ENCODE data around the gene CEP164. TPM values are rescaled to one million over a fixed set of nuclear protein-coding genes. Genes with fewer than 3 reads are reported as not detected.

Gene CEP164
- total and polyA plus RNA-seq, 2 of the 4 experiments (the other 2 are of a cell fraction) = 23.3 to 26.9 TPM

GRCh38 chr11:117408356-117408755, 80.7 kb downstream of the CEP164 start:
- peaks cover 3% of the 10 kb centered on the region; the same call in 1 of the 2 replicates for H3K9me1 ChIP-seq (ENCODE audit: insufficient read depth, low read length)
- POLR2A ChIA-PET (ENCODE audit: unreplicated experiment) = no interaction called here
- ATAC-seq (ENCODE audit: low read depth) = no peak

More at GRCh38 chr11:117408356-117408755, 80.7 kb downstream of the CEP164 start:
- dilution Hi-C loops (cut with HindIII; ENCODE audit: low sequenced_read_pairs, unreplicated experiment) = no loop called here
- no peak overlapping the region for H3K14ac ChIP-seq (replicated peaks; ENCODE audit: low read depth, low read length)
- no peak overlapping the region for H2AK5ac ChIP-seq (ENCODE audit: low read depth, low read length)
- 100% methylated on average over 1 of the region's 3 CpGs; no CpG with 5 or more reads in 1 of the 2 experiments for WGBS, 2 experiments (ENCODE audit: extremely low coverage in 2 of 2, insufficient read length in 1 of 2)
- no peak overlapping the region for H3K4ac ChIP-seq (ENCODE audit: low read depth, low read length)
- H4K20me1 ChIP-seq (ENCODE audit: insufficient read depth, low read length) = no peaks in the 10 kb centered on the region; the same call in 1 of the 2 replicates
- H3K4me1 ChIP-seq (ENCODE audit: control insufficient read depth, insufficient read depth, low read length) = no peaks in the 10 kb centered on the region
- H2BK5ac ChIP-seq (ENCODE audit: low read depth, low read length, poor library complexity, severe bottlenecking) = no peak overlapping the region
- no peak overlapping the region for H4K5ac ChIP-seq (ENCODE audit: low read depth, low read length)
- no peaks in the 10 kb centered on the region for H3K27me3 ChIP-seq (ENCODE audit: control insufficient read depth, insufficient read depth, low read length)
- H3K79me1 ChIP-seq (ENCODE audit: low read depth in 1 of 2, low read length in 2 of 2) = no peaks in the 10 kb centered on the region
- H3K4me3 ChIP-seq (ENCODE audit: insufficient read depth, low read depth, low read length) = no peak overlapping the region
- H2AFZ ChIP-seq (replicated peaks; ENCODE audit: low read length, poor library complexity) = no peak overlapping the region
- no TSS peak for BruUV-seq (replicated peaks)
- H3K9me3 ChIP-seq (ENCODE audit: control insufficient read depth, insufficient read depth, low read length) = no peaks in the 10 kb centered on the region
- CTCF ChIA-PET = no interaction called here
- H2AK9ac ChIP-seq (replicated peaks; ENCODE audit: low read depth, low read length, poor library complexity) = no peak overlapping the region
- no peak overlapping the region for H4K8ac ChIP-seq (ENCODE audit: low read depth in 2 of 2, low read length in 2 of 2)
- no peak overlapping the region for H3K18ac ChIP-seq (ENCODE audit: low read depth, low read length)
- no peak overlapping the region for H2BK120ac ChIP-seq (ENCODE audit: low read depth, low read length)
- no peak overlapping the region for H3K4me2 ChIP-seq (ENCODE audit: low read depth, low read length)
- H2BK20ac ChIP-seq (ENCODE audit: low read depth, low read length) = no peak overlapping the region
- H4K91ac ChIP-seq (ENCODE audit: insufficient read depth, low read depth, low read length) = no peak overlapping the region
- H3K9ac ChIP-seq (ENCODE audit: low read depth, low read length) = no peak overlapping the region
- no peak for DNase-seq
- H3K23ac ChIP-seq (ENCODE audit: low read depth, low read length) = no peak overlapping the region
- intact Hi-C loops (cut with micrococcal nuclease) = no loop called here
- H3K36me3 ChIP-seq (ENCODE audit: control insufficient read depth, insufficient read depth, low read length) = peaks cover 36% of the 10 kb centered on the region
- TF ChIP-seq POLR2A (IDR thresholded peaks at IDR 0.05; ENCODE audit: low read depth, low read length) = no peak
- TF ChIP-seq MAFK (IDR thresholded peaks at IDR 0.05; ENCODE audit: low read depth, low read length) = no peak
- TF ChIP-seq MXI1 (IDR thresholded peaks at IDR 0.05; ENCODE audit: borderline replicate concordance, low read depth, low read length) = no peak
- TF ChIP-seq CTCF (conservative IDR thresholded peaks at IDR 0.05; ENCODE audit: low read depth, low read length) = no peak
- TF ChIP-seq FOS (IDR thresholded peaks at IDR 0.05; ENCODE audit: low read depth, low read length) = no peak
- TF ChIP-seq RCOR1 (IDR thresholded peaks at IDR 0.05; ENCODE audit: insufficient replicate concordance, low read length) = no peak
- TF ChIP-seq RAD21 (IDR thresholded peaks at IDR 0.05; ENCODE audit: low read length) = no peak
- no peak for TF ChIP-seq USF2 (IDR thresholded peaks at IDR 0.05; ENCODE audit: low read depth, low read length)
- no peak for TF ChIP-seq ELK1 (IDR thresholded peaks at IDR 0.05; ENCODE audit: borderline replicate concordance, low read depth, low read length)
- TF ChIP-seq CEBPB (IDR thresholded peaks at IDR 0.05; ENCODE audit: low read depth, low read length) = no peak
- no peak for TF ChIP-seq MAZ (IDR thresholded peaks at IDR 0.05; ENCODE audit: borderline replicate concordance, low read depth, low read length)
- TF ChIP-seq SMC3 (IDR thresholded peaks at IDR 0.05; ENCODE audit: low read depth, low read length) = no peak
- TF ChIP-seq RFX5 (IDR thresholded peaks at IDR 0.05; ENCODE audit: low read depth, low read length) = no peak
- no peak for TF ChIP-seq CHD1 (IDR thresholded peaks at IDR 0.05; ENCODE audit: low read depth, low read length)
- TF ChIP-seq NFE2L2 (IDR thresholded peaks at IDR 0.05; ENCODE audit: low read depth, low read length) = no peak
- no peak for TF ChIP-seq BHLHE40 (IDR thresholded peaks at IDR 0.05; ENCODE audit: low read depth, low read length)
- in situ Hi-C loops (cut with MboI; ENCODE audit: low sequenced_read_pairs) = no loop called here
- H2BK15ac ChIP-seq (ENCODE audit: low read depth, low read length) = no peak overlapping the region
- H3K56ac ChIP-seq (ENCODE audit: extremely low read depth, insufficient read depth, low read length) = no peak overlapping the region
- H3K27ac ChIP-seq (ENCODE audit: insufficient read depth, low read length) = no peak overlapping the region

Measured in IMR-90 (cell line).